ENCODE measurements around the gene GEMIN2.

Gene GEMIN2

GRCh38 chr14:39175445-39176262 lies 61.5 kb downstream of the GEMIN2 start:
- TF ChIP-seq SIN3A (IDR thresholded peaks at IDR 0.05; ENCODE audit: borderline replicate concordance, insufficient read depth, low read length) (no peak), POLR2AphosphoS5 (IDR thresholded peaks at IDR 0.05; ENCODE audit: low read depth, low read length) (no peak), TAF1 (IDR thresholded peaks at IDR 0.05; ENCODE audit: borderline replicate concordance, insufficient read depth, low read length) (no peak), REST (IDR thresholded peaks at IDR 0.05; ENCODE audit: insufficient read depth in 1 of 2, low read depth in 2 of 2, low read length in 2 of 2) (no peak), FOXP2 (optimal IDR thresholded peaks at IDR 0.05; ENCODE audit: borderline replicate concordance, extremely low read depth, extremely low read length, insufficient read depth) (no peak)

- no peak for TF ChIP-seq POLR2AphosphoS5 (IDR thresholded peaks at IDR 0.05; ENCODE audit: low read depth, low read length)
- TF ChIP-seq TAF1 (IDR thresholded peaks at IDR 0.05; ENCODE audit: borderline replicate concordance, insufficient read depth, low read length), result no peak
- TF ChIP-seq REST (IDR thresholded peaks at IDR 0.05; ENCODE audit: insufficient read depth in 1 of 2, low read depth in 2 of 2, low read length in 2 of 2), result no peak
- TF ChIP-seq SIN3A (IDR thresholded peaks at IDR 0.05; ENCODE audit: borderline replicate concordance, insufficient read depth, low read length), result no peak
- TF ChIP-seq FOXP2 (optimal IDR thresholded peaks at IDR 0.05; ENCODE audit: borderline replicate concordance, extremely low read depth, extremely low read length, insufficient read depth), result no peak
These were observed 62.4 kb downstream of the GEMIN2 start for GRCh38 chr14:39176263-39177167.

DNA sequence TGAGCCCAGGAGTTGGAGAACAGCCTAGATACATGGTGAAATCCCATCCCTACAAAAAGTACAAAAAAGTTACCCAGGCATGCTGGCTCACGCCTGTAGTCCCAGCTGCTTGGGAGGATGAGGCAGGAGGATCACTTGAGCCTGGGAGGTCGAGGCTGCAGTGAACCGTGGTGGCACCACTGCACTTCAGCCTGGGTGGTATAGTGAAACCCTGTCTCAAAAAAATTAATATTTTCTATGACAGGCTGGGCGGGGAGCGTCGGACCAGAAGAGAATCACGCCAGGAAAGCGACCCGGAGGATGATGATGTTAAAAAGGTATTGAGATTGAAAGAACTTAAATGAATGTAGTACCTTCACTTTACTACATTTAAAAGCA lies 63.0 kb downstream of the GEMIN2 start:
- TF ChIP-seq FOXP2 (optimal IDR thresholded peaks at IDR 0.05; ENCODE audit: borderline replicate concordance, extremely low read depth, extremely low read length, insufficient read depth) (no peak), POLR2AphosphoS5 (IDR thresholded peaks at IDR 0.05; ENCODE audit: low read depth, low read length) (no peak), TAF1 (IDR thresholded peaks at IDR 0.05; ENCODE audit: borderline replicate concordance, insufficient read depth, low read length) (no peak), SIN3A (IDR thresholded peaks at IDR 0.05; ENCODE audit: borderline replicate concordance, insufficient read depth, low read length) (no peak), REST (IDR thresholded peaks at IDR 0.05; ENCODE audit: insufficient read depth in 1 of 2, low read depth in 2 of 2, low read length in 2 of 2) (no peak)

DNA sequence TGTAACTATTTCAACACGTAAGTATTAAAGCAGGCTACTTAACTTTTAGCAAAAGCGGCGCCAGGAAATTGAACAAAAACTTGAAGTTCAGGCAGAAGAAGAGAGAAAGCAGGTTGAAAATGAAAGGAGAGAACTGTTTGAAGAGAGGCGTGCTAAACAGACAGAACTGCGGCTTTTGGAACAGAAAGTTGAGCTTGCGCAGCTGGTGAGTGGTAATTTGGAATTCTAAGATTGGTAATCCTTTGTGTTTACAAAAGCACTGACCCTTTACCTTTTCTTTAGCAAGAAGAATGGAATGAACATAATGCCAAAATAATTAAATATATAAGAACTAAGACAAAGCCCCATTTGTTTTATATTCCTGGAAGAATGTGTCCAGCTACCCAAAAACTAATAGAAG lies 64.9 kb downstream of the GEMIN2 start:
- TF ChIP-seq FOXP2 (optimal IDR thresholded peaks at IDR 0.05; ENCODE audit: borderline replicate concordance, extremely low read depth, extremely low read length, insufficient read depth), result no peak

GRCh38 chr14:39180553-39180952 lies 66.4 kb downstream of the GEMIN2 start:
- TF ChIP-seq TAF1 (IDR thresholded peaks at IDR 0.05; ENCODE audit: borderline replicate concordance, insufficient read depth, low read length), result no peak
